ENCODE measurements around the gene ANKRD17.

GRCh38 chr4:73070074-73070390 lies 188.6 kb downstream of the ANKRD17 start:
- no peak for TF ChIP-seq RAD21 (IDR thresholded peaks at IDR 0.05; ENCODE audit: low read depth)
- TF ChIP-seq MAX (IDR thresholded peaks at IDR 0.05): no peak
- no peak for TF ChIP-seq REST (IDR thresholded peaks at IDR 0.05; ENCODE audit: low read depth)
- no peak for TF ChIP-seq EP300 (IDR thresholded peaks at IDR 0.05; ENCODE audit: borderline replicate concordance)
- no peak for TF ChIP-seq ZBTB7A (IDR thresholded peaks at IDR 0.05; ENCODE audit: low read depth)
- TF ChIP-seq CEBPB (IDR thresholded peaks at IDR 0.05): no peak
- TF ChIP-seq TAF1 (IDR thresholded peaks at IDR 0.05; ENCODE audit: low read depth): no peak
- TF ChIP-seq NFIC (IDR thresholded peaks at IDR 0.05): no peak
- no peak for TF ChIP-seq YY1 (IDR thresholded peaks at IDR 0.05; ENCODE audit: low read depth)
- TF ChIP-seq FOXM1 (IDR thresholded peaks at IDR 0.05; ENCODE audit: borderline replicate concordance, low read depth): no peak
- no peak for TF ChIP-seq TEAD4 (IDR thresholded peaks at IDR 0.05)
- TF ChIP-seq TCF12 (IDR thresholded peaks at IDR 0.05; ENCODE audit: low read depth): 0 out of 2 replicates have a peak, but pooled peaks have one; percentile 7
- no peak for TF ChIP-seq EGR1 (IDR thresholded peaks at IDR 0.05)

Data from Ishikawa (cell line).